ENCODE data around the gene FAM240A. TPM values are rescaled to one million over a fixed set of nuclear protein-coding genes. Genes with fewer than 3 reads are reported as not detected.

Gene FAM240A
- total RNA-seq, 4 donors from 2014 or later: not detected

GRCh38 chr3:46574243-46574646, 38.1 kb upstream of the FAM240A start:
- TF ChIP-seq CTCF (IDR thresholded peaks at IDR 0.05; ENCODE audit: low read depth): no peak

GRCh38 chr3:46574881-46575576, 37.3 kb upstream of the FAM240A start:
- TF ChIP-seq CTCF (IDR thresholded peaks at IDR 0.05; ENCODE audit: low read depth): no peak

DNA sequence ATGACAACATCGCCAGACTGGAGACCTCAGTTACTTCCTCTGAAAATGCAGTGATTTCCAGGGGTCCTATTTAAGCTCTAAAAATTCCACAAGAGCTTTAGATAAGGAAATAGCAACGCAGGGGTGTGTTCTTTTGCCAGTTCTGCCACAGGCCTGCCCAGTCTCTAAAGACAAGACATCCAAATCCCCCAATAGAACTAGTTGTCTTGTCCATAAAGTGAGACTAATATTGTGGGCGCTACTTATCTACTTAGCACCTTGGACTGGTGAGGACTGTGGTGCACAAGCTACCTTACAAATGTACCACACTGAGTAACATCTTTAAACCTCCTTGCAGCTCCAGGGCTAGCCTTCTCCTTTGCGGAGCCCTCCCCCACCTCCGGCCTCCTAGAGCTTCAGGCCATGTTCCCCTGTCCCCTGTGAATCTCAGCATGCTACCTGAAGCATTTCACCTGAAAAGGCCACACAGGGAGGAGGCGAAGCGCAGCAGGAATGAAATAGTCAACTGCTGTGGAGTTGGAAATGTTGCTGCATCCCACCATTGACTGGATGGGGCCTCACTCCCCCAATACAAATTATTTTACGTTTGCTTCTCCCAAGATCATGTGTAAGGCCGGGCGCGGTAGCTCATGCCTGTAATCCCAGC, 36.6 kb upstream of the FAM240A start:
- no peak for TF ChIP-seq CTCF (IDR thresholded peaks at IDR 0.05; ENCODE audit: low read depth)

DNA sequence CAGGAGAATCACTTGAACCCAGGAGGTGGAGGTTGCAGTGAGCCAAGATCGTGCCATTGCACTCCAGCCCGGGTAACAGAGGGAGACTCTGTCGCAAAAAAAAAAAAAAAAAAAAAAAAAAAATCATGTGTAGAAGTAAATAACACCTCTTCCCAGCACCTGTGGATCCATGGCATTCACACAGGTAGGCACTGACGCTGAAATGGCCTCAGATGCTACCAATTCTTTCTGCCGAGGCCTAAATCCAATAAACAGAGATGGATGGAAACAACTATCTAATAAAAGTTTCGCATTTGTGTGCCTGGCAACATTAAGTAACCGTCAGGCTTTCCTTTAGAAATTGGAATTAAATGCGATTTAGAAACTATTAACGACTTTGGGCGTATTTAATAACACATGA, 35.9 kb upstream of the FAM240A start:
- TF ChIP-seq CTCF (IDR thresholded peaks at IDR 0.05; ENCODE audit: low read depth): no peak

GRCh38 chr3:46576879-46577278, 35.4 kb upstream of the FAM240A start:
- TF ChIP-seq CTCF (IDR thresholded peaks at IDR 0.05; ENCODE audit: low read depth): no peak

DNA sequence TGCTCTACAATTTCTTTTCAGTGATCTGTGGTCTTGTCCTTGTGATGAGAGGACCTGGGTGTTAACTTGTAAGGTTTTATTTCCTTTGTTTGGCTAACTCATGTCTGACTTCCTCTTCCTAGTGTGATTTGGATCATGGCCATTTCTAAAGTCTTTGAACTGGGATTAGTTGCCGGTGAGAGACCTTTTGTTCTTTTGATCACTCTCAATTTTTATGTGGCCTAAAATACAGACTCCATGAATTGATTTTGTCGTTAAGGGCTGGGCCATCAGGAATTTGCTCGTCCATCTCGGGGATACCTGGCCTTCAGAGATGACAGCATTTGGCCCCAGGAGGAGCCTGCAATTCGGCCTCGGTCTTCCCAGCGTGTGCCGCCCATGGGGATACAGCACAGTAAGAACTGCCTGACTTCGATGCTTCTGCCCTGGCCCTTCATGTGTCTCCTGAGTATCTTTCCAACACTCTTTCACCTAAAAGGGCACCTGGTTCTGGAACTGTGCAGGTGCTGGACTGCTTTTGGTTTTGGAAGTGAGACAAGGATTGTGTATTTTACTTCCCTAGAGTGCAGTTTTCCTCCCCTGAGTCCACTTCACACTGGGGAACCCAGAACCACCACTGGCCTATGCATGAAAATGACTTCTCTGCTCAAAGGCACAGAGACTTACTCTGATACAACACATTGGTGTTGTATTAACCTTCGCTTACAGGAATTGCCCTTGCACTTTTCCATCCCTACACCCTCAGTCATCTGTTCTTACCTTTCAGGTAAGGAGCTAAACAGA, 33.2 kb upstream of the FAM240A start:
- TF ChIP-seq CTCF (IDR thresholded peaks at IDR 0.05; ENCODE audit: low read depth): no peak

DNA sequence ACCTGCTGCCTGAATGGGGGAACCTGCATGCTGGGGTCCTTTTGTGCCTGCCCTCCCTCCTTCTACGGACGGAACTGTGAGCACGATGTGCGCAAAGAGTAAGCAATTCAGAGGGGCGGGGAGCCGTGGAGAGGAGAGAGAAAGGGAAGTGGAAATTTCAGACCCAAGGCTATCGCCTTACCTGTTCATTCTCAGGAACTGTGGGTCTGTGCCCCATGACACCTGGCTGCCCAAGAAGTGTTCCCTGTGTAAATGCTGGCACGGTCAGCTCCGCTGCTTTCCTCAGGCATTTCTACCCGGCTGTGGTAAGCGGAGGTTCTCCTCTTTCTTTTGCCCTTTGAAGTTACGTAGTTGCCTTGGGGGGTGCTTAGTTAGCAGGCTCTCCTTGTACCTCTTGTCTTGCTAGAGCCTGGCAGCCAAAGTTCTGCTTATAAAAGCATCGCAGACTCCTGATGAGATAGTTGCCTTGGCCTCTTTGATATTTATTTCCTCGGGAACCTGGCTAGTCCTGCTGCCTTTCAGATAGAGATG, 32.5 kb upstream of the FAM240A start:
- TF ChIP-seq CTCF (IDR thresholded peaks at IDR 0.05; ENCODE audit: low read depth): no peak

Data from subcutaneous adipose tissue (tissue), 4 donors.